H54 (cell line): ENCODE measurements around the gene PGLYRP2.

ENCODE experiments used
- DNase-seq: peaks from one replicate; pipeline ENCODE4 v3.0.0; 2011; ENCODE audit warnings: low spot score, mixed read lengths; ENCODE audit not compliant: insufficient read length
- FAIRE-seq: peaks from 3 replicates; lab custom pipeline; 2011; peaks lifted over from hg19 to GRCh38; lab: Jason Lieb, UNC
- POLR2A ChIP-seq: IDR thresholded peaks from 2 replicates; pipeline ENCODE4 v1.6.1; 2011; ENCODE audit warnings: low read depth, mild to moderate bottlenecking, low read length

The PGLYRP2 gene

DNA sequence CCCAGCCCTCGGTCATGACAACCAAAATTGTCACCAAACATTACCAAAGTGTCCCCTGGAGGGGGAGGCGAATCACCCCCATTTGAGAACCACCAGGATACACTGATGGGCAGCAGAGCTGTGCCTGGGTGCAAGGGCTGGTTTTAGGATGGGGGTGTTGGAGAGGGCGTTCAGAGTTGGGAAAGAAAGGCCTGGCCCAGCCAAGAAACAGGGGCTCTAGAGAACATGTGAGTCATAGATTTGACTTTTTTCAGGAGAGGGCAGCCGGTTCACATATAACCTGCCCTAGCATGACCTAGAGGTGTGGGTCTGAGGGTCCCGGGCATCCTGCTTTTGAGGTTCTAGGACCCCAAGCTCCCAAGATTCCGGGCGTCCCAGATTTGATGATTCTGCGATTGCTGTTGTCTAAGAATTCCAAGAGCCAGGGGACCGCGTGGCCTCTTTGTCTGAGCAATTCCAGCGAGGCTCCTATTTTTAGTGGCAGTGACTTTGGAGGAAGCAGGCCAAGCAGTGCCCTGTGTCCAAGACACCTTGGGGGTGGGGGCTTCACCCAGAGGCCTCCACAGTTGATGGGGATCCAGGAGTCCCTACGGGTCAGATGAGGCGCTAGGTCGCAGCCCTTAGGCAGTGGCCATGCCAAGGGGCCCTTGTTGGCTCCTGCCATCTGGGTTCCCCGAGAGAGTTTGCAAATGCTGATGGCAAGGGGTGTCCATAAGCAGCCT is 34.6 kb downstream of the PGLYRP2 start:
- no peak for FAIRE-seq
- TF ChIP-seq POLR2A = no peak
- no peak for DNase-seq

GRCh38 chr19:15443838-15444237 is 35.5 kb downstream of the PGLYRP2 start:
- DNase-seq (no peak), FAIRE-seq (no peak)
- TF ChIP-seq POLR2A = no peak

DNA sequence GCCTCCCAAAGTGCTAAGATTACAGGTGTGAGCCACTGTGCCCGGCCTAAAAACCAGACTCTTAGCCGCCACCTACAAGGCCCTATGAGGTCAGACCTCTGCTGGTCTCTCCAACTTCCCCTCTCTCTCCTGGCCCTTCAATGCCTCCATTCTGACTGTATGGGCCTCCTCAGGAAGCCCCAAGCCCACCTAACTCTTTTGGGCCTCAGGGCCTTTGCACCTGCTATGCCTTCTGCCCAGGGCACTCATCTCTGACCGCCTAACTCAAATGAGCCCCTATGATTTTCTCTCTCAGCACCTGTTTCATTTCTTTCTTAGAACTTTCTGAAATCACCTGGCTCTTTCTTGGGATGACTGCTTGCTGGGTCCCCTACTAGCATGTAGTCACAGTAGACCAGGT is 36.0 kb downstream of the PGLYRP2 start:
- DNase-seq = no peak
- TF ChIP-seq POLR2A = no peak
- no peak for FAIRE-seq

DNA sequence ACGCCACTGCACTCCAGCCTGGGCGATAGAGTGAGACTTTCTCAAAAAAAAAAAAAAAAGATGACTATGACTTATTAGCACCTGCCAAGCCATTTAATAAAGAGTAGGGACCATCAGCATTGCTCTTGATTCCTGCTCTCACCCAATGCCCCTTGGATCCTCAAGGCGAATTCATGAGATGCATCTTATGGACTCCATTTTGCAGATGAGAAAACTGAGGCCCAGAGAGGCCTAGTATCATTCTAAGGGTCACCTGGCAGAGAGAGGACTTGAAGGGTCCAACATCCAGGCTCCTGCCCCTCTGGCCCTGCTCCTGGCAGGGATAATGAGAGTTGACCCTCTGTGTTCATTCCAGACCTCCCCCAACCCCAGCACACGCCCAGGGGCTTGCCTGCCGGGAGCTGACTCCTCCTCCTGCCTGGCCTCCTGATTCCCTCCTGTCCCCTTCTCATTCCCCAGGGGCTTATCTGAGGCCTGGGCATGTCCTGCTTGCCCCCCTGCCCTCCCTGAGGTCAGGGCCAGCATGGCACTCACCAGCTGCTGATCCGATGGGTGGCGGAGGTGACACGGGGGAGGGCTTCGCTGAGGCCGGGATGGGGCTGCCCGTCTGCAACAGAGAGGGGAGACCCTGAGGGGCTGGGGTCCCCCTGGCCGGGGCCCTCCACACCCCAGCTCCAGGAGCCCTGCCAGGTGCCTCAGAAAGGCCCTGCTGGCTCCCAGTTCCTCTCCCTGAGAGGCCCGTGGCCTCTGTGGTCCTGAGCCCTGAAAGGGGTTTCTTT is 37.0 kb downstream of the PGLYRP2 start:
- FAIRE-seq = no peak

GRCh38 chr19:15441317-15441716 is 38.0 kb downstream of the PGLYRP2 start:
- DNase-seq = no peak
- FAIRE-seq = no peak

More for the DNA sequence above, 37.0 kb downstream of the PGLYRP2 start:
- DNase-seq = no peak
- TF ChIP-seq POLR2A = no peak

DNA sequence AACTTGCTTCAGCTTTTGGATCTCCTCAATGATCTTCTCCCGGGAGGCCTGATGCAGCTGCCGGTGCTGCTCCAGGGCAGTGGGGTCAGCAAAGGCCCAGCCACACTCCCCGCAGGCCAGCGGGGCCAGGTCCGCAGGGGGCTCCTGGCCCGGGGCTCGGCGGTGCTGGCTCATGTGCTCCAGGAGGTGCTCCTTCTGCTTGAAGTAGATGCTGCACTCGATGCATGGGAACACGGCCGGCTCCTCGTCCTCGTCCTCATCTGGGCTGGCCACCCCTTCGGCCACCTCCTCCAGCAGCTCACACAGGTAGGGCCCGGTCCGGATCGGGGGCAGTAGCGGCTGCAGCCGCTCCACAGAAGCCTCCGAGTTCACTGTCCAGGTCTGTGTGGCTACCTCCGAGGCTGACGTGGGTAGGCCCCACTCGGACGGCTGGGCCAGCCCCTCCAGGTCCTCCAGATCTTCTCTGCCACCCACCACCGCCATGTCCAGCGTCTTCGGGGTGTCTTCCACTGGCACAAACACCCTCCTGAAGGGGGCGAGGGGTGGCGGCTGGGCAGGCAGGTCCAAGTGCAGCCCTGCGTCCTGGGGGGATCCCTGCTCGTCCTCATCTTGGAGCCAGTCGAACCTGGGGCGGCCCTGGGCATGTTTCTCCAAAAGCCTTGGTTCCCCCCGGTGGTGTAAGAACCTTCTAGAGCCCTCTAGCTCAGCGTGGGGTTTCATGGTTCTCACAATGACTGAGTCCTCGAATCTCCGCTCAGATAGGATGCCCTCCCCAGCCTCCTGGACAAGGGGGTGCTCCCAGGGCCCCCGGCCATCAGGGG is 39.3 kb downstream of the PGLYRP2 start:
- DNase-seq = no peak
- TF ChIP-seq POLR2A = no peak
- FAIRE-seq = no peak

More at GRCh38 chr19:15441317-15441716, 38.0 kb downstream of the PGLYRP2 start:
- no peak for TF ChIP-seq POLR2A

GRCh38 chr19:15439078-15439799 is 40.1 kb downstream of the PGLYRP2 start:
- FAIRE-seq (no peak), DNase-seq (no peak)
- TF ChIP-seq POLR2A = no peak

DNA sequence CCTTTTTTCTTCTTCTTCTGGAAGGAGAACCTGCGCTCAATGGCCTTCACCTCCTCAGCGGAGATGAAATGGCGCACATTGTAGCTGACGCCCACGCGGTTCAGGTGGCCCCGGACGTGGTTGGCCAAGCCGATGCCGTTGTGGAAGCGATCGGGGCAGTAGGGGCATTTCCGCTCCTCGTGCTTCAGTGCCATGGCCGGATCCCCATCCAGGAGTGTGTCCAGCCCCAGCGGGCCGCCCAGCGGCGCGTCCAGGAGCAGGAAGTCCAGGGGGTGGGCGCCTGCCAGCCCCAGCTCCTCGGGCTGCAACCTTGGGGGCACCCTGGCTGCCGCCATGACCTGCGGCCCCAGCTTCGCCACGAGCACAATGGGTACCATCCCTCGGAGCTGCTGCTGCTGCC is 40.7 kb downstream of the PGLYRP2 start:
- DNase-seq = no peak
- no peak for TF ChIP-seq POLR2A
- no peak for FAIRE-seq

DNA sequence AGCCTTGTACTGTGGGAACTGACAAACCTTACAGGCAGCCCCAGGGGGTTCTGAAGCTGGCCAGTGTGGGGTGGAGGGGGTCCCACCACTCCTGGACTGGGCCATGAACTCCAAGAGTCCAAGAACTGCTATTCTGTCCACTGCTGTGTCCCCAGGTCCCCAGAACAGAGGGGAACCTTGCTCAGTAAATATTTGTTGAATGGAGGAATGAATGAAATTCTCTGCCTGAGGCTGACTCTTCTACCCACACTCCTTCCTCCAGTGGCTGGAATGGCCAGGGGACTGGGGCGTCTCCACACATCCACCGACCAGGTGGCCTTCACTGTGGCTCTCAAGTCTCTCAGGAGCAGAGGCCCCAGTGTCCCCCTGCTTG is 41.2 kb downstream of the PGLYRP2 start:
- DNase-seq (no peak), FAIRE-seq (no peak)
- no peak for TF ChIP-seq POLR2A

GRCh38 chr19:15437355-15438123 is 41.8 kb downstream of the PGLYRP2 start:
- DNase-seq = no peak
- no peak for TF ChIP-seq POLR2A
- no peak for FAIRE-seq

GRCh38 chr19:15436826-15437110 is 42.5 kb downstream of the PGLYRP2 start:
- FAIRE-seq = no peak
- TF ChIP-seq POLR2A = no peak
- no peak for DNase-seq

DNA sequence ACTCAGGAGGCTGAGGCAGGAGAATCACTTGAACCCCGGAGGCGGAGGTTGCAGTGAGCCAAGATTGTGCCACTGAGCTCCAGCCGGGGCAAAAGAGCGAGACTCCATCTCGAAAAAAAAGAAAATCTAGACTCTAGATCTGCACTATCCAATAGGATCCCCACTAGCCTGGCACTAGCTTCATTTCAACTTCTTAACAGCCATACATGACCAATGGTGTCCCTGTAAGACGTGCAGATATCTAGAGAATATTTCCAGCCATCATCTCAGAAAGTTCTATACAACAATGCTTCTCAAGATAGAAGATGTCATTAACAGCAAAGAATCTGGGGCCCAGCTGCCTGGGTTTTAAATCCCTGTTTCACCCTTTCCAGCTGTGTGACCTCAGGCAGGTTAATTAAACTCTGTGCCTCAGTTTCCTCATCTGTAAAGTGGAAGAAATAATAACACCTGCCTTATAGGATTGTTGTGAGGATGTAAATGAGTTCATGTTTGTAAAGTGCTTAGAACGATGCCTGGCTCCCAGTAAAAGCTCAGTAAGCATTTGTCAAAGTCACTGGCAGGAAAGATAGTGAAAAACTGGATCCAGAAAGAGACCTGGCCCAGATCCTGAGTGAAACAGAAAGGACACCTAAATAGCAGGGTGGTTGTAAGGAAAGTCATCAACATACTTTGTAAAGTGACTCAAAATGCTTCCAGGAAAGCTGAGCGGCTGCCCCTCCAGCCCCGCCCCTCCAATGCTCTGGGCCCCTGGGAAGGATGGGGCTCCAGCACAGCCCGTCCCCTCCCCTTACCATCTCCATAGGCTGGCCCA is 43.1 kb downstream of the PGLYRP2 start:
- FAIRE-seq = no peak
- no peak for DNase-seq

More for the DNA sequence above, 43.1 kb downstream of the PGLYRP2 start:
- no peak for TF ChIP-seq POLR2A
